Stimulated activated naive B cell treated with anti-CD40 and anti-IgM and Interleukin-4, amounts not matched to agents 10 μg/mL and 1 μg/mL and 100 μg/mL, for 72 hours (primary cell): Measurements from ENCODE around the gene MED10.
"Not testable (repeated sequence)": the region's sequence is repeated elsewhere in the genome, so short reads cannot be mapped to it uniquely, and the experiment has no call there.

ENCODE experiments used
- ATAC-seq, 2 donors: fragments of 150-1000 bp; cut with Tn5 transposase; replicated peaks; 2 replicates each; pipeline ENCODE4 v1.10.0; 2021; ENCODE audit warnings: moderate library complexity in 1 of 2
- DNase-seq: peaks from one replicate; pipeline ENCODE4 v3.0.0; 2021
- H3K27ac Mint-ChIP-seq: one replicate; pipeline ENCODE4 v1.8.0; 2022; ENCODE audit warnings: mild to moderate bottlenecking, mixed read lengths
- H3K27me3 Mint-ChIP-seq, 2 donors: one replicate each; pipeline ENCODE4 v1.8.0; 2022; ENCODE audit warnings: mixed read lengths in 2 of 2
- H3K36me3 Mint-ChIP-seq, 2 donors: one replicate each; pipeline ENCODE4 v1.8.0; 2022; ENCODE audit warnings: mixed read lengths in 2 of 2, mild to moderate bottlenecking in 1 of 2
- H3K4me1 Mint-ChIP-seq, 2 donors: one replicate each; pipeline ENCODE4 v1.8.0; 2022; ENCODE audit warnings: mixed read lengths in 2 of 2, mild to moderate bottlenecking in 1 of 2
- H3K4me3 Mint-ChIP-seq, 2 donors: one replicate each; pipeline ENCODE4 v1.8.0; 2022; ENCODE audit warnings: mild to moderate bottlenecking in 2 of 2, mixed read lengths in 2 of 2, moderate library complexity in 1 of 2
- H3K9me3 Mint-ChIP-seq, 2 donors: one replicate each; pipeline ENCODE4 v1.8.0; 2022; ENCODE audit warnings: mixed read lengths in 2 of 2, mild to moderate bottlenecking in 1 of 2

The MED10 gene

GRCh38 chr5:6373081-6373846 lies 5.1 kb downstream of the MED10 start:
- peaks cover 39 to 65% of the 10 kb centered on the region in 2 donors for H3K36me3 Mint-ChIP-seq
- no peak overlapping the region for H3K27ac Mint-ChIP-seq
- H3K9me3 Mint-ChIP-seq: no peaks in the 10 kb centered on the region
- H3K27me3 Mint-ChIP-seq: no peaks in the 10 kb centered on the region
- no peak overlapping the region for H3K4me3 Mint-ChIP-seq
- H3K4me1 Mint-ChIP-seq: peaks cover 14 to 36% of the 10 kb centered on the region in 2 donors
- ATAC-seq (no peak), DNase-seq (no peak)

DNA sequence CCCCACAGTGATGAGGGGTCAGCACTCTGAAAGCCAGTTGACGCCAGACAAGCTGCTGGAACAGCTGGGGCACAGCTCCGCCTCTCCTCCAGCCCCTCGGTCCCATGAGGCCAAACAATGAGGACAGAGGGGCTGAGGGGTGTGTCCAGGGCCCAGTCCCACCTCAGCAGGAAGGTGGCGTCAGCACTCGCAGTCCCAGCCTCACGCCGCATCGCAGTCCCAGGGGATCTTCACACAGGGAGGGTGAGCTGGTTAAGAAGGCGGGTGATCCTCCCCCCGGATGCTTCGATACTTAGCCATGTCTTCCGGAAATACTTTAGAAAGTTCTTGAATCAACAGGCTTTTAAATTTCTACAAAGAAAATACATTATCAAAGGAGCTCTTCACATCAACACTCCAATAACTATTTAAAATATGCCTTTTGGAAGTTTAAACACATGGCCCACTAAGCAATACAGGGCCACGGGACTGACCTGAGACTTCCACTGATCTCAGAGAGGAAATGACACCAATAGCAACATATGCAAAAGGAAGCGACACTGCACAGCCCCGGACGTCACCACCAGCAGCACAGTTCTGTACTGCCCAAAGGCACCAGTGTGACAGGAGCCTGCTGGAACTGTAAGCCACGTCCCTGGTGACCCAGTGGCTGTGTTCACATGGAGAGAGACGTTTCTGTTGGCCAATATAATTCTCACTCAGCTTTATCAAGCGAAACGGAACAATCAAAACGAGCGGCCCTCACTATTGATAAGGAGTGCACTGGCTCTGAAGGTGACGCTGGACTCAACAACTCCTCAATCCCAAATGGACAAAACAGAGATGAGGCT lies 5.9 kb downstream of the MED10 start:
- Mint-ChIP-seq H3K27ac (no peak overlapping the region), H3K27me3 (no peaks in the 10 kb centered on the region), H3K4me3 (no peak overlapping the region), H3K9me3 (no peaks in the 10 kb centered on the region), H3K4me1 (peaks cover 13 to 28% of the 10 kb centered on the region in 2 donors), H3K36me3 (peaks cover 38 to 62% of the 10 kb centered on the region in 2 donors)
- DNase-seq (no peak), ATAC-seq (no peak)

DNA sequence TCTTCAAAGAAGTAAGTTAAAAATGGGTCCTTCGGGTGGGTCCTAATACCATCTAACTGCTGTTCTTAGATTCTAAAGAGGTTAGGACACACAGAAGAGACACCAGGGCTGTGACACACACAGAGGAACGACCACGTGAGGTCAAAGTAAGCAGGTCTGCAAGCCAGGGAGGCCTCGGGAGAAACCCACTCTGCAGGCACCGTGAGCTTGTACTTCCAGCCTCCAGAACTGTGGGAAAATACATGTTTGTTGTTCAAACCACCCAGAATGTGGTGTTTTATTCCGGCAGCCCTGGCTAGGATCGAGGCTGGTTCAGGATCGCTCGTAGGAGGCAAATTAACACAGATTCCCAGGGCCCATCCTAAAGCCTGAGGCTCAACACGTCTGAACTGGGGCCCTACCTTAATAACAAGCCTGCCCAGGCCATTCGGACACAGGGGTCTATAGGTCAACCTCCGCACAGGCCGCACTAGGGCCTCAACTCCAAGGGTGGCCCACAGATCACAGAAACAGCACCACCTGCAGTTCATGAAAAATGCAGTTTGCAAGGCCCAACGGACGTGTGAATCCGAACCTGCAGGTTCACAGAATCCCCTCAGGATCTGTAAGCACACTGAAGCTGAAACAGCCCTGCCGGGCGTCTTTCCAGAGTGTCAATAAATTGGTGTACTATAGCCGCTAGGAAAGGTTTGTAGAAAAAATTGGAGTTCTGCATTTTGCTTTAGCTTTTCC lies 7.1 kb downstream of the MED10 start:
- H3K4me1 Mint-ChIP-seq: peaks cover 20 to 26% of the 10 kb centered on the region in 2 donors
- H3K36me3 Mint-ChIP-seq: peaks cover 46 to 65% of the 10 kb centered on the region in 2 donors
- no peak overlapping the region for H3K4me3 Mint-ChIP-seq
- H3K27me3 Mint-ChIP-seq: no peaks in the 10 kb centered on the region
- ATAC-seq (no peak), DNase-seq (no peak)
- H3K9me3 Mint-ChIP-seq: no peaks in the 10 kb centered on the region
- no peak overlapping the region for H3K27ac Mint-ChIP-seq

- H3K4me1 Mint-ChIP-seq: peaks cover 17 to 22% of the 10 kb centered on the region in 2 donors
- H3K27ac Mint-ChIP-seq: no peak overlapping the region
- no peaks in the 10 kb centered on the region for H3K27me3 Mint-ChIP-seq
- no peak for DNase-seq
- H3K4me3 Mint-ChIP-seq: no peak overlapping the region
- peaks cover 45 to 64% of the 10 kb centered on the region in 2 donors for H3K36me3 Mint-ChIP-seq
- no peaks in the 10 kb centered on the region for H3K9me3 Mint-ChIP-seq
- no peak for ATAC-seq
Observed at GRCh38 chr5:6370580-6370979, 7.8 kb downstream of the MED10 start.

- Mint-ChIP-seq H3K27me3 (no peaks in the 10 kb centered on the region), H3K36me3 (peaks cover 48 to 62% of the 10 kb centered on the region in 2 donors), H3K27ac (peak overlapping the region; percentile 53), H3K4me1 (peaks cover 10 to 13% of the 10 kb centered on the region in 2 donors), H3K4me3 (no peak overlapping the region), H3K9me3 (no peaks in the 10 kb centered on the region)
- ATAC-seq (peak in 1 of 2 donors; percentile 41), DNase-seq (no peak)
Observed at GRCh38 chr5:6365977-6366590, 12.3 kb downstream of the MED10 start.

GRCh38 chr5:6365142-6365976 lies 13.0 kb downstream of the MED10 start:
- ATAC-seq (no peak), DNase-seq (no peak)
- peaks cover 49 to 62% of the 10 kb centered on the region in 2 donors for H3K36me3 Mint-ChIP-seq
- H3K9me3 Mint-ChIP-seq: no peaks in the 10 kb centered on the region
- H3K4me1 Mint-ChIP-seq: peaks cover 10 to 16% of the 10 kb centered on the region in 2 donors
- H3K27ac Mint-ChIP-seq: no peak overlapping the region
- H3K4me3 Mint-ChIP-seq: no peak overlapping the region
- H3K27me3 Mint-ChIP-seq: no peaks in the 10 kb centered on the region

GRCh38 chr5:6363454-6364011 lies 14.8 kb downstream of the MED10 start:
- not testable (repeated sequence) for H3K27ac Mint-ChIP-seq, H3K27me3 Mint-ChIP-seq, H3K4me3 Mint-ChIP-seq, ATAC-seq, H3K9me3 Mint-ChIP-seq, DNase-seq
- peaks cover 44 to 53% of the 10 kb centered on the region in 2 donors for H3K36me3 Mint-ChIP-seq
- peaks cover 16 to 26% of the 10 kb centered on the region in 2 donors for H3K4me1 Mint-ChIP-seq

DNA sequence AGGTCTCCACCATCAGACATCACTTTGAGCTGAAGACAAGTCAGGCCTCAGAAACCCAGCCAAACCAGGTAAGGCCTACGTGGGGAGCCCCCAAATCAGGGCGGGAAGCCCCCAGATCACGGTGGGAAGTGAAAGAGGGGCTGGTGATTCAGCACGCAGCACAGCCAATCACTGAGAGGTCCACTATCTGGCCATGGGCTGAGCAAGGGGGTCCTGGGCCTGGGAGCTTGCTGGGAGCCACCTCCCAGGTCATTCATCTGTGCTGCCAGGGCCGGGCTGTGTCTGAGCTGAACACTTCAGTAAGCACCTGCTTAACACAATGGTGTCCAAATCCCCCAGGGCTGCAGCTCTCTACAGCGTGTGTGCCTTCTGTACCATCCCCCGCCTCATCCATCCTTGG lies 15.5 kb downstream of the MED10 start:
- Mint-ChIP-seq H3K9me3 (no peaks in the 10 kb centered on the region), H3K27ac (no peak overlapping the region), H3K27me3 (no peaks in the 10 kb centered on the region), H3K4me3 (no peak overlapping the region), H3K4me1 (peaks cover 16 to 26% of the 10 kb centered on the region in 2 donors), H3K36me3 (peaks cover 48 to 60% of the 10 kb centered on the region in 2 donors)
- DNase-seq (no peak), ATAC-seq (no peak)

DNA sequence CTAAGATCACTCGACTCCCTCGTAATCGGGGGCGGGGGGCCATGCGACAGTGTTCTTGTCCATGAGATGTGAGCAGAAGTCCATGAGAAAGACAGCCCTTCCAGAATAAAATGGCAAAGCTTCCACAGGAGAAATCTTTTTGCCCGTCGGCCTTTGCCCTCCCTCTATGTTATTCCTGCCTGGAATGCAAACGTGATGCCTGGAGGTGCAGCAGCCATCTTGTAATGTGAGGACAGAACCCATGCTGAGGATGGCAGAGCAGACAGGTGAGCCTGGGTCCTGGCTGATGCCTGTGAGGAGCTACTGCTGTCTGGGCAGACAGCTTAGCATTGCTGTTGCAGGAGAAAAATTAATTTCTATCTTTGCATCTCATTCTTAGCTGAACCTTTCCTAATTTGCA lies 17.2 kb downstream of the MED10 start:
- Mint-ChIP-seq H3K27me3 (no peaks in the 10 kb centered on the region), H3K4me3 (no peak overlapping the region), H3K27ac (no peak overlapping the region), H3K4me1 (peaks cover 6 to 14% of the 10 kb centered on the region in 2 donors), H3K9me3 (no peaks in the 10 kb centered on the region), H3K36me3 (peaks cover 41 to 54% of the 10 kb centered on the region in 2 donors)
- no peak for ATAC-seq
- DNase-seq: no peak

GRCh38 chr5:6360323-6361072 lies 17.8 kb downstream of the MED10 start:
- H3K27ac Mint-ChIP-seq: no peak overlapping the region
- DNase-seq (no peak), ATAC-seq (no peak)
- no peaks in the 10 kb centered on the region for H3K9me3 Mint-ChIP-seq
- no peaks in the 10 kb centered on the region for H3K27me3 Mint-ChIP-seq
- H3K4me3 Mint-ChIP-seq: no peak overlapping the region
- H3K36me3 Mint-ChIP-seq: peaks cover 40 to 52% of the 10 kb centered on the region in 2 donors
- peaks cover 6 to 13% of the 10 kb centered on the region in 2 donors for H3K4me1 Mint-ChIP-seq

GRCh38 chr5:6359555-6360322 lies 18.6 kb downstream of the MED10 start:
- no peak overlapping the region for H3K4me3 Mint-ChIP-seq
- no peak overlapping the region for H3K27ac Mint-ChIP-seq
- H3K27me3 Mint-ChIP-seq: no peaks in the 10 kb centered on the region
- H3K36me3 Mint-ChIP-seq: peaks cover 36 to 48% of the 10 kb centered on the region in 2 donors
- ATAC-seq: peak; percentile 89 to 91
- H3K9me3 Mint-ChIP-seq: no peaks in the 10 kb centered on the region
- no peak for DNase-seq
- peaks cover 6 to 13% of the 10 kb centered on the region in 2 donors for H3K4me1 Mint-ChIP-seq

GRCh38 chr5:6358434-6358820 lies 19.9 kb downstream of the MED10 start:
- H3K27ac Mint-ChIP-seq: no peak overlapping the region
- no peak for DNase-seq
- H3K9me3 Mint-ChIP-seq: no peaks in the 10 kb centered on the region
- no peak overlapping the region for H3K4me3 Mint-ChIP-seq
- no peaks in the 10 kb centered on the region for H3K27me3 Mint-ChIP-seq
- peaks cover 6 to 13% of the 10 kb centered on the region in 2 donors for H3K4me1 Mint-ChIP-seq
- ATAC-seq: no peak
- H3K36me3 Mint-ChIP-seq: peaks cover 35 to 47% of the 10 kb centered on the region in 2 donors
